ENCODE measurements around the gene CD86. TPM values are rescaled to one million over a fixed set of nuclear protein-coding genes. Genes with fewer than 3 reads are reported as not detected.

Gene CD86
- total RNA-seq, 1 experiment from 2014 or later = not detected

DNA sequence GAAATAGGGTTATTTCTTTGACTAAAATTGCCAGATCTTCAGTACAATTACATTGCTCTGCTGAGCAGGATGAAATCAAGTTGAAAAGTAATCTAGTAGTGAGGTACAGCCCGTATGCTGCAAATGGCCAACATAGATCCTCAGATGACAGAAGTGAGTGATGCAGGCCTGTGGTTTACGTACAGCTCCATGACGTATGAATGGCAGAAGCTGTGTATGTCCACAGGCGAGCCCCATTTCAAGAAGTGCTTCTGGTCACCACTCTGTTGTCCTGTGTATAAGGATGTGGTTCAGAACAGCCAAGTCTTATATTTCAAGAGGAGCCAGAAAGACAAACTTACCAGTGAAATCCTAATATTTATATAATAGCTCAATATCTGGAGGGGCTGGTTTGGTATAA, 9.2 kb downstream of the CD86 start:
- Mint-ChIP-seq H3K4me3 (ENCODE audit: unreplicated experiment) (no peak overlapping the region), H3K36me3 (ENCODE audit: insufficient read depth, unreplicated experiment) (peaks cover 6% of the 10 kb centered on the region), H3K27ac (ENCODE audit: low read depth, unreplicated experiment) (no peak overlapping the region), H3K9me3 (ENCODE audit: unreplicated experiment) (no peaks in the 10 kb centered on the region), H3K4me1 (ENCODE audit: insufficient read depth, unreplicated experiment) (no peaks in the 10 kb centered on the region), H3K27me3 (ENCODE audit: insufficient read depth, unreplicated experiment) (no peaks in the 10 kb centered on the region)
- DNase-seq (ENCODE audit: unreplicated experiment) = no peak
- BruUV-seq (replicated peaks) = no TSS peak
- TF ChIP-seq, protein P1, sequence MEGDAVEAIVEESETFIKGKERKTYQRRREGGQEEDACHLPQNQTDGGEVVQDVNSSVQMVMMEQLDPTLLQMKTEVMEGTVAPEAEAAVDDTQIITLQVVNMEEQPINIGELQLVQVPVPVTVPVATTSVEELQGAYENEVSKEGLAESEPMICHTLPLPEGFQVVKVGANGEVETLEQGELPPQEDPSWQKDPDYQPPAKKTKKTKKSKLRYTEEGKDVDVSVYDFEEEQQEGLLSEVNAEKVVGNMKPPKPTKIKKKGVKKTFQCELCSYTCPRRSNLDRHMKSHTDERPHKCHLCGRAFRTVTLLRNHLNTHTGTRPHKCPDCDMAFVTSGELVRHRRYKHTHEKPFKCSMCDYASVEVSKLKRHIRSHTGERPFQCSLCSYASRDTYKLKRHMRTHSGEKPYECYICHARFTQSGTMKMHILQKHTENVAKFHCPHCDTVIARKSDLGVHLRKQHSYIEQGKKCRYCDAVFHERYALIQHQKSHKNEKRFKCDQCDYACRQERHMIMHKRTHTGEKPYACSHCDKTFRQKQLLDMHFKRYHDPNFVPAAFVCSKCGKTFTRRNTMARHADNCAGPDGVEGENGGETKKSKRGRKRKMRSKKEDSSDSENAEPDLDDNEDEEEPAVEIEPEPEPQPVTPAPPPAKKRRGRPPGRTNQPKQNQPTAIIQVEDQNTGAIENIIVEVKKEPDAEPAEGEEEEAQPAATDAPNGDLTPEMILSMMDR (IDR thresholded peaks at IDR 0.05; ENCODE audit: unreplicated experiment) = no peak
- ChIA-PET CTCF (interaction anchor here (0.7 to 1.5 kb wide), 3 partner anchors 16 to 517 kb away, joined by 3 to 4 read pairs (median 3); no protein-coding TSS in a partner anchor), POLR2A (interaction anchor here (0.7 kb wide), 1 partner anchor 251 kb away, joined by 3 read pairs; no protein-coding TSS in a partner anchor)
- intact Hi-C loops (cut with micrococcal nuclease) = no loop called here

DNA sequence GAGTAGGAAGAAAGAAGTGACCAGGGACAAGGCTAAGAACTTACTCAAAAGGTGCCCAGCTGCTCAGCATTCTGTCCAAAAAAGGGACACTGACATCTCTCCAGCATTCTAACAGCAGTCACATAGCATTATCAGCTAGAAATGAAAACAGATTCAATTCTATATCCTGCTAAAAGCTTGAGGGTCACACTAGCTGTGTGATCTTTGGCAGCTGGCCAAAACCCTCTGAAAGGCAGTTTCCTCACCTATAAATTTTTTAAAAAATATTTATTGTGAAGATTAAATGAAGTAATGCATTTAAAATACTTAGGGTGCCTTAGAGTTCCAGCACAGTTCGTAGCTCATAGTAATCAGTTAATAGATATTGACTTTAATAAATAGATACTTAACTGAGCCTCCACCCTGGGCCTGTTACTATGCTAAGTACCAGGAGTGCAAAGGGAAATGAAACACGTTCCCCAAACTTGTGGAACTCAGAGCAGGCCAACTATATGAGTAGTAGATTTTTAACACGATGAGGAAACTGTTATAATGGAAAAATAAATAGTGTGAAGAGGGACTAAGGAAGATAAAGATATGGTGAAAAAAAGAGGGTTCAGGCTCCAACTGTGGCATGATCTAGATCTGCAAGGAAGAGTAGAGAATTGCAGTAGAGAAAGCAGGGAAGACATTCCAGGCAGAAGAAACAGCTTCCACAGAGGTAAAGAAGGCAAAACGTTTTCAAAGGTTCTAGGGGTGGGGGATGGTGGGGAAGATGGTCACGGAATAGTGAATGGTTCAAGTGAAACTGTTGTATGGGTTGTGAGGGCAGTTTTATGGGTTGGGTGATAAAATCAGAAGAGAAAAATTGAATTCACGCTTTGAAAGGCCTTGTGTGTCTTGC, 11.4 kb downstream of the CD86 start:
- Mint-ChIP-seq H3K36me3 (ENCODE audit: insufficient read depth, unreplicated experiment) (peaks cover 6% of the 10 kb centered on the region), H3K9me3 (ENCODE audit: unreplicated experiment) (no peaks in the 10 kb centered on the region), H3K4me3 (ENCODE audit: unreplicated experiment) (no peak overlapping the region), H3K4me1 (ENCODE audit: insufficient read depth, unreplicated experiment) (no peaks in the 10 kb centered on the region), H3K27me3 (ENCODE audit: insufficient read depth, unreplicated experiment) (no peaks in the 10 kb centered on the region), H3K27ac (ENCODE audit: low read depth, unreplicated experiment) (no peak overlapping the region)
- peak; percentile 5 for DNase-seq (ENCODE audit: unreplicated experiment)
- TF ChIP-seq, protein P1 (IDR thresholded peaks at IDR 0.05; ENCODE audit: unreplicated experiment) = no peak
- intact Hi-C loops (cut with micrococcal nuclease) = no loop called here
- POLR2A ChIA-PET = no interaction called here
- no TSS peak for BruUV-seq (replicated peaks)
- CTCF ChIA-PET = interaction anchor here (0.6 kb wide), 1 partner anchor 79 kb away, joined by 3 read pairs; no protein-coding TSS in a partner anchor

DNA sequence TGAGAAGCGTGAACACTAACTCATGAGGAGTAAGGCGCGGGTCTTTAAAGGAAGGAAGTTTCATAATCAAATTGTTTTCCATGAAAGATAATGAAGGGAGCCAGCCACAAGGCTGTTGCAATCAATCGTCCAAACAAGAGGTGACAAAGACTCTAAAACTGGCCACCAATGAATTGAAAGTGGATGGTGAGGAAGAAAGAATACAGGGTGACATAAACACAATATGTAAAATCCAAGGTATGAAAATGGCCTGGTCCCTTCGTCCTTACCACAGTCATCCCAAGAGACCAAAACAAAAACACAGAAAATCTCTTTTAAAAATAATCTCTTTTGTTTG, 12.0 kb downstream of the CD86 start:
- Mint-ChIP-seq H3K27me3 (ENCODE audit: insufficient read depth, unreplicated experiment) (no peaks in the 10 kb centered on the region), H3K36me3 (ENCODE audit: insufficient read depth, unreplicated experiment) (peaks cover 6% of the 10 kb centered on the region), H3K4me3 (ENCODE audit: unreplicated experiment) (no peak overlapping the region), H3K27ac (ENCODE audit: low read depth, unreplicated experiment) (no peak overlapping the region), H3K9me3 (ENCODE audit: unreplicated experiment) (no peaks in the 10 kb centered on the region), H3K4me1 (ENCODE audit: insufficient read depth, unreplicated experiment) (no peaks in the 10 kb centered on the region)
- BruUV-seq (replicated peaks) = no TSS peak
- CTCF ChIA-PET = no interaction called here
- intact Hi-C loops (cut with micrococcal nuclease) = no loop called here
- POLR2A ChIA-PET = no interaction called here
- no peak for DNase-seq (ENCODE audit: unreplicated experiment)
- TF ChIP-seq, protein P1 (IDR thresholded peaks at IDR 0.05; ENCODE audit: unreplicated experiment) = no peak

DNA sequence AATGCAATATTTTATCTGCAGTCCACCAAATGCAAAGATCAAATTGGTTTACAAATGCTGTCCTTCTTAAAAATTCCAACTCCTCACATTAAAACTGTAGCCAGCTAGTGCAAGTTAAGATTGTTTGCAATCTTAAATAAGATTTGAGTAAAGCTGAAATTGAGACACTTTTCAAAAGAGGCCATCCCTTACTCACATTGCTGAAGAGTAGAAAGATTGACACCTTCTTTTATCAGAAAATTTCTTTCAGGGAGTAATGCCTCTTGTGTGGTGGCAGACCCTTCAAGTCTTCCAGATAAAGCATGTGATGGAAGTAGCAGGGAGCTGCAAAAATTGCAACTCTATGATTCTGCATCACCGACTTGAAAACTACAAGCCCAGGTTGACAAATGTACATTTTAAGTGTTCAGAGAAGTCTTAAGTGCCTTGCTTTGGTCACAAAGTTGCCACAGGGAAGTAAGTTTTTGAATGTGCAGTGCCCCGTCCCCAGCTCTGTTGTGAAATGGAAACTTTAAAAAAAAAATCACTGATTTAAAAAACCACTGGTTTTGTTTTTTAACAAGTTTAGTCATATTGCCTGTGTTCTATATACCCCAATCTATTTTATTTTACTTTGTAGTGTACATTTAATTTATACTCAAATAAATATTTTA, 12.6 kb downstream of the CD86 start:
- ChIA-PET POLR2A (no interaction called here), CTCF (no interaction called here)
- intact Hi-C loops (cut with micrococcal nuclease) = no loop called here
- Mint-ChIP-seq H3K4me1 (ENCODE audit: insufficient read depth, unreplicated experiment) (no peaks in the 10 kb centered on the region), H3K27ac (ENCODE audit: low read depth, unreplicated experiment) (no peak overlapping the region), H3K9me3 (ENCODE audit: unreplicated experiment) (no peaks in the 10 kb centered on the region), H3K4me3 (ENCODE audit: unreplicated experiment) (no peak overlapping the region), H3K36me3 (ENCODE audit: insufficient read depth, unreplicated experiment) (peaks cover 6% of the 10 kb centered on the region), H3K27me3 (ENCODE audit: insufficient read depth, unreplicated experiment) (no peaks in the 10 kb centered on the region)
- no peak for DNase-seq (ENCODE audit: unreplicated experiment)
- BruUV-seq (replicated peaks) = no TSS peak
- TF ChIP-seq, protein P1 (IDR thresholded peaks at IDR 0.05; ENCODE audit: unreplicated experiment) = no peak

All from MCF 10A (cell line).